Activated naive CD4-positive, alpha-beta T cell treated with anti-CD3 and anti-CD28 coated beads, Interleukin-2, amount 10 ng/mL, durations not matched to agents 7 days and 5 days (primary cell): ENCODE measurements around the gene CLDN19.

ENCODE experiments used
- CTCF ChIA-PET: fragments of 350-600 bp; sonication (Branson Sonifier 250); formaldehyde crosslinking; loops from one replicate; lab custom pipeline; 2021; ENCODE audit warnings: antibody characterized with exemption; lab: Charles Lee
- DNase-seq: peaks from one replicate; pipeline ENCODE4 v3.0.0-alpha.2; 2020
- H3K27ac Mint-ChIP-seq: one replicate; pipeline ENCODE4 v1.8.0; 2021; ENCODE audit warnings: mild to moderate bottlenecking, moderate library complexity, mixed read lengths
- H3K27me3 Mint-ChIP-seq: one replicate; pipeline ENCODE4 v1.8.0; 2021; ENCODE audit warnings: mild to moderate bottlenecking, mixed read lengths
- H3K36me3 Mint-ChIP-seq: one replicate; pipeline ENCODE4 v1.8.0; 2021; ENCODE audit warnings: mixed read lengths
- H3K4me1 Mint-ChIP-seq: one replicate; pipeline ENCODE4 v1.8.0; 2021; ENCODE audit warnings: mixed read lengths
- H3K4me3 Mint-ChIP-seq: one replicate; pipeline ENCODE4 v1.8.0; 2021; ENCODE audit warnings: mild to moderate bottlenecking, moderate library complexity, mixed read lengths
- H3K9me3 Mint-ChIP-seq: one replicate; pipeline ENCODE4 v1.8.0; 2021; ENCODE audit warnings: mixed read lengths

CLDN19 gene

DNA sequence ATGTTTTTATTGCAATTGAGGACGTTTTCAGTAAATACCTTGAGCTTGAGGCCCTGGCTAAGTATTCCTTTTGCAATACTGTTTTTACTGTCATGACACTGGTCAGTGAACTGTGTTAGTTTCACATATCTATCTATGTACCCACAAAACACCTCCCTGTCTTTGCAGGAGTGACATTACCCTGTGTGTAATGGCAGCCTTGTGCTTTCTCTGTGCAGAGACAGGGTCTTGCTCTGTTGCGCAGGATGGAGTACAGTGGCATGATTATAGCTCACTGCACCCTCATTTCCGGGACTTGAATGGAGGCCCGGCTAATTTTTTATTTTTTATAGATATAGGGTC, 48.9 kb downstream of the CLDN19 start:
- no peak overlapping the region for H3K4me3 Mint-ChIP-seq
- no peak overlapping the region for H3K27ac Mint-ChIP-seq
- CTCF ChIA-PET: interaction anchor here (0.8 to 1.3 kb wide), 4 partner anchors 33 to 347 kb away, joined by 3 to 5 read pairs (median 4); partner anchors contain the start of gene PPIH
- no peak for DNase-seq
- H3K27me3 Mint-ChIP-seq: no peaks in the 10 kb centered on the region
- peaks cover 74% of the 10 kb centered on the region for H3K4me1 Mint-ChIP-seq
- H3K9me3 Mint-ChIP-seq: no peaks in the 10 kb centered on the region
- H3K36me3 Mint-ChIP-seq: peaks cover 45% of the 10 kb centered on the region

DNA sequence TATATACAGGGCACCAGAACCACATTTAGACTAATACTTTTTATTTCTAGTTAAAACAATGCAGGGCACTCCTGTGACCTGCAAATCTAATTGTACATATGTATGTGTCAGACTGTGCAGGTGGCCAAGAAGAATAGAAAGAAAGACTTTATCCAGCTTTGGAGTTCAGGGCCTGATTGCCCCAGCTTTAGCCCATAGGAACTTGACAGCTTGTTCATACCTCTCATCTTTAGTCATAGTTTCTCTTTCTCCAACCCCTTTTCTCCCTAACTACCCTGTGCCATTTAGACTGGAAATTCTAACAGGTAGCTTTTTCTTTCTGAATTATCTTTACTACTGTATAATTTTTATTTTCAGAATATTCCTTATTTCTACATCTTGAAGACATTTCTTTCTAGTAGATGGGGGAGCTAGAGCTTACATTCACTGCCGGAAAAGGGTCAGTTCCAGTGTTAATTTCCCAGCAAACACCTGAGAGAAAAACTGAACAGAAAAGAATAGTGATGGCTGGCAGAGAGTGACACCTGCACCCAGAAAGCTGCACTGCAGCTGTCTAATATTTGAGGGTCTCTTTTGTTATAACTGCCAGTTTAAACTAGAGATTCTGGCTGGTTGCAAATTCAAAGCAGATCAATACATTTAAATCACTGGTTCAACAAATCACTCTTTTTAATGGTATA, 49.4 kb downstream of the CLDN19 start:
- H3K27ac Mint-ChIP-seq: no peak overlapping the region
- no peaks in the 10 kb centered on the region for H3K27me3 Mint-ChIP-seq
- no peak overlapping the region for H3K4me3 Mint-ChIP-seq
- H3K36me3 Mint-ChIP-seq: peaks cover 39% of the 10 kb centered on the region
- no peaks in the 10 kb centered on the region for H3K9me3 Mint-ChIP-seq
- CTCF ChIA-PET: interaction anchor here (0.8 to 1.3 kb wide), 3 partner anchors 110 to 346 kb away, joined by 3 to 5 read pairs (median 4); no protein-coding TSS in a partner anchor
- DNase-seq: no peak
- H3K4me1 Mint-ChIP-seq: peaks cover 79% of the 10 kb centered on the region

DNA sequence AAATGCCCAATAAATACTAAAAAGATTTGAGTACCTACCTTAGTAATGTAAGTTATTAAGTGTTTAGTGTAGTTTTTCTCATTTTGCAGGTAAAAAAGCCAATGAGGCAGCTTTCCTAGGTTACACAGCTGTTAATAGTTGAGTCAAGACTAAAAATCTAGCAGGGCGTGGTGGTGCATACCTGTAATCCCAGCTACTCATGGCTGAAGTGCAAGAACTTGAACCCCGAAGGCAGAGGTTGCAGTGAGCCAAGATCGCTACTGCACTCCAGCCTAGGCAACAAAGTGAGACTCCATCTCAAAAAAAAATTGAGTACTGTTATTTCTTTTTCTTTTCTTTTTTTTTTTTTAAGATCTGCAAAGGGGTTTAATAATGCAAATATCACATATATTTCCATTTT, 50.1 kb downstream of the CLDN19 start:
- Mint-ChIP-seq H3K36me3 (peaks cover 38% of the 10 kb centered on the region), H3K27ac (no peak overlapping the region), H3K4me3 (no peak overlapping the region), H3K27me3 (no peaks in the 10 kb centered on the region), H3K9me3 (no peaks in the 10 kb centered on the region), H3K4me1 (peaks cover 82% of the 10 kb centered on the region)
- CTCF ChIA-PET: interaction anchor here (0.6 to 1.1 kb wide), 2 partner anchors 76 to 109 kb away, joined by 3 to 4 read pairs; no protein-coding TSS in a partner anchor
- DNase-seq: no peak

DNA sequence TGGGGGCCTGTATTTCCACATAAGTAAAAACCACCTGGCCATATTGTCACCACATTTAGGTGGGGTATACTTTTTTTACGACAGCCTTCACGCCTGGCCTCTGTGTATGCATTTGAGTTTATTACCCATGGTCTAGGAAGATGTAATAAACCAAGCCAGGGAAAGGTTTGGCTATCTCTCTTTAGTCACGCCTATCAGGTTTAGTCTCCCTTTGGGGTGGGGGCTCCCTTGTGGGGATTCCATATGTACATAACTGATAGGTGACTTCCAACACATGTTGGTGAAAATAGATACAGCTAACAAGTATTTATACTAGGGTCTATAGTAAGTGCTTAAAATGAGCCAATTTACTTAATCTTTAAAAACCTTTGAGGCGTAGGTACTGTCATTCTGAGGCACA, 53.6 kb downstream of the CLDN19 start:
- peaks cover 39% of the 10 kb centered on the region for H3K36me3 Mint-ChIP-seq
- CTCF ChIA-PET: no interaction called here
- H3K27me3 Mint-ChIP-seq: peaks cover 3% of the 10 kb centered on the region
- DNase-seq: no peak
- H3K27ac Mint-ChIP-seq: no peak overlapping the region
- H3K9me3 Mint-ChIP-seq: no peaks in the 10 kb centered on the region
- H3K4me3 Mint-ChIP-seq: no peak overlapping the region
- peaks cover 80% of the 10 kb centered on the region for H3K4me1 Mint-ChIP-seq

DNA sequence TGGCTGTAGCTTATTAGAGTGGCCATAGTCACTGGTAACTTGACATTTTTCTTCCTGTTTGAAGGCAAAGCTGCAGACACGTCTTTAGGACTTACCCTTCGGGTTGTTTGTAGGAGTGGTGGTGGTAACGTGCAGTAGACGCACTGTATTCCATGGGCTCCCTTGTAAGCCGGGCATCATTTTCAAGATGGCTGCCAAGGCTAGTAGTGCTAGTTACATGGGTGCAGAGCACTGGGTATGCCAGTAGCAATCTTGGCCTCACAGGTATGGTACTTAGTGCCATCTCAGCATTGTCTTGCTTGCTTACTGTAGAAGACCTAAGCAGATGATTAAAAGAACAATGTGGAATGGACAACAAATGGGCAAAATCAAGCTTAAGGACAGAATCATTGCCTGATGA, 55.9 kb downstream of the CLDN19 start:
- CTCF ChIA-PET: no interaction called here
- Mint-ChIP-seq H3K9me3 (no peaks in the 10 kb centered on the region), H3K27me3 (peaks cover 3% of the 10 kb centered on the region), H3K4me3 (peak overlapping the region; percentile 95), H3K4me1 (peaks cover 74% of the 10 kb centered on the region), H3K36me3 (peaks cover 39% of the 10 kb centered on the region), H3K27ac (peak overlapping the region; percentile 53)
- DNase-seq: peak; percentile 23
